Tibial artery (tissue), 4 donors: Measurements from ENCODE around the gene GAK.
A peak's percentile ranks its signal among the peaks of the same experiment; 100 is the strongest.

Experiments used
- DNase-seq, 2 donors: peaks; one replicate each; pipeline ENCODE4 v3.0.0-alpha.2; 2019
- H3K27ac ChIP-seq, 2 donors: fragments of 200-600 bp; sonication (generic) in 1 of 2; 1 replicate in 1 of 2; 2 replicates in 1 of 2; pipeline ENCODE4 v1.5.1; 2018 to 2019; ENCODE audit warnings: mild to moderate bottlenecking in 1 of 2
- H3K27me3 ChIP-seq, 2 donors: fragments of 200-600 bp; sonication (generic) in 1 of 2; one replicate each; pipeline versions ENCODE4 v1.5.1 to v1.6.0; 2016 to 2019
- H3K36me3 ChIP-seq, 3 donors: fragments of 200-600 bp; sonication (generic) in 2 of 3; one replicate each; pipeline ENCODE4 v1.5.1; 2016 to 2019; ENCODE audit warnings: mild to moderate bottlenecking in 2 of 3
- H3K4me1 ChIP-seq, 4 donors: fragments of 200-600 bp; sonication (generic) in 2 of 4; 1 replicate in 3 of 4; 2 replicates in 1 of 4; pipeline ENCODE4 v1.5.1; 2016 to 2019
- H3K4me3 ChIP-seq, 2 donors: fragments of 200-600 bp; sonication (generic) in 1 of 2; 1 replicate in 1 of 2; 2 replicates in 1 of 2; pipeline ENCODE4 v1.5.1; 2018 to 2019; ENCODE audit warnings: mild to moderate bottlenecking in 2 of 2
- H3K9me3 ChIP-seq, 3 donors: fragments of 200-600 bp; sonication (generic) in 1 of 3; one replicate each; pipeline ENCODE4 v1.5.1; 2016 to 2019
- intact Hi-C: fragments of 100-400 bp; cut with DNase I; formaldehyde crosslinking; loops from one replicate; pipeline ENCODE4 v1.15.0; 2023; ENCODE audit warnings: low total_unique reads
- TF ChIP-seq, protein P1 (sequence below), 2 experiments: fragments of 200-600 bp in 1 of 2; fragments of 450-650 bp in 1 of 2; IDR thresholded peaks; one replicate each; pipeline ENCODE4 v1.5.1; 2017 to 2019; ENCODE audit warnings: antibody characterized with exemption in 2 of 2, mild to moderate bottlenecking in 1 of 2, moderate library complexity in 1 of 2

The GAK gene

DNA sequence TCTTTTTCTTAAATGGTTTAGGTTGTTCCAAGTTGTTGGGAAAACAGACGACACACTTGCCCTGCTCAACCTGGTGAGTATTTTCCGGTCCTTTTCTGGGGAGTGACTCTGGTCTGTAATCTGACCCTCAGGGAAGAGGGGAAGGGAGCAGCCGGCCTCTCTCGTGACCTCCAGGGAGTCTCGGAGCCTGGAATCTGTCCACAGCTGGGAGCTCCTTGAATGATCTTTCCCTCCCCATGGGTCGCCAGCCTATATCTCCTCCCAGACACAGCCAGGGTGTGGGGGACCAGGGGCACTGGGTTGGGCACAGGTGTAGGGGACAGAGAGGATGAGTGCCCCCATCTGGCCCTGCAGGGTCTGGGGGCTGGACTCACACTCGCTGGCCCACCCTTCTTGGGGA lies 19.1 kb upstream of the GAK start:
- Histone ChIP-seq H3K9me3 (no peaks in the 10 kb centered on the region), H3K4me1 (peaks cover 0 to 4% (median 0%) of the 10 kb centered on the region in 4 donors), H3K27ac (no peak overlapping the region), H3K27me3 (no peaks in the 10 kb centered on the region), H3K36me3 (peaks cover 6 to 52% (median 37%) of the 10 kb centered on the region in 3 donors), H3K4me3 (no peak overlapping the region)
- intact Hi-C loops = no loop called here
- TF ChIP-seq, protein P1, sequence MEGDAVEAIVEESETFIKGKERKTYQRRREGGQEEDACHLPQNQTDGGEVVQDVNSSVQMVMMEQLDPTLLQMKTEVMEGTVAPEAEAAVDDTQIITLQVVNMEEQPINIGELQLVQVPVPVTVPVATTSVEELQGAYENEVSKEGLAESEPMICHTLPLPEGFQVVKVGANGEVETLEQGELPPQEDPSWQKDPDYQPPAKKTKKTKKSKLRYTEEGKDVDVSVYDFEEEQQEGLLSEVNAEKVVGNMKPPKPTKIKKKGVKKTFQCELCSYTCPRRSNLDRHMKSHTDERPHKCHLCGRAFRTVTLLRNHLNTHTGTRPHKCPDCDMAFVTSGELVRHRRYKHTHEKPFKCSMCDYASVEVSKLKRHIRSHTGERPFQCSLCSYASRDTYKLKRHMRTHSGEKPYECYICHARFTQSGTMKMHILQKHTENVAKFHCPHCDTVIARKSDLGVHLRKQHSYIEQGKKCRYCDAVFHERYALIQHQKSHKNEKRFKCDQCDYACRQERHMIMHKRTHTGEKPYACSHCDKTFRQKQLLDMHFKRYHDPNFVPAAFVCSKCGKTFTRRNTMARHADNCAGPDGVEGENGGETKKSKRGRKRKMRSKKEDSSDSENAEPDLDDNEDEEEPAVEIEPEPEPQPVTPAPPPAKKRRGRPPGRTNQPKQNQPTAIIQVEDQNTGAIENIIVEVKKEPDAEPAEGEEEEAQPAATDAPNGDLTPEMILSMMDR (IDR thresholded peaks at IDR 0.05) = no peak
- DNase-seq = no peak

DNA sequence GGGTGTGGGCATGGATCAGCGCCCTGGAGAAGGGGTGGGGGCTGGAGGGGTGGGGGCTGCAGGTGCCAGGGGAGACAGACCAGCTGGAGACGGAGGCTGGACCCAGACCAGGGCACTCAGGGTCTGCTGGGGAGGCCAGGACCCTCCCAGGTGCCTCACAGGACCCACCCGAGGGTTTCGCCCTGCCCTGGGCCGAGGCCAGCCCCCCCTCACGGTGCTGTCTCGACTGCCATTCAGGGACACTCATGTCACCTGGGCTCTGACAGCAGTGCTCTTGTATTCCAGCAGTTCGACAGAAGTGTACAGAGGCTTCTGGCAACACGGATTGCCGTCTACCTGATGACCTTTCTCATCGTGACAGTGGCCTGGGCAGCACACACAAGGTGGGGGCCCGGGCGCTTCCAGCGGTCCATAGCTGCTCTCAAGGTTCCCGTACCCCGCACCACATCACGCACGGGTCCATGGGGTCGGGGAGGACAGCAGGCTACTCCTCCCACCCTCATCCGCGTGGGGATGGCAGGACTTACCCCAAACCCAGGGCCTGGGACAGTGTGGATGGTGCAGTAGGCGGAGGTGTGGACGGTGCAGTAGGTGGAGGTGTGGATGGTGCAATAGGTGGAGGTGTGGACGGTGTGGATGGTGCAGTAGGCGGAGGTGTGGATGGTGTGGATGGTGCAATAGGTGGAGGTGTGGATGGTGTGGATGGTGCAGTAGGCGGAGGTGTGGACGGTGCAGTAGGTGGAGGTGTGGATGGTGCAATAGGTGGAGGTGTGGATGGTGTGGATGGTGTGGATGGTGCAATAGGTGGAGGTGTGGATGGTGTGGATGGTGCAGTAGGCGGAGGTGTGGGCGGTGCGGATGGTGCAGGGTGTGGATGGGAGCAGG lies 18.3 kb upstream of the GAK start:
- no peak overlapping the region for H3K27ac ChIP-seq
- no peak overlapping the region for H3K4me3 ChIP-seq
- no peaks in the 10 kb centered on the region for H3K27me3 ChIP-seq
- peaks cover 6 to 44% (median 31%) of the 10 kb centered on the region in 3 donors for H3K36me3 ChIP-seq
- TF ChIP-seq, protein P1 (IDR thresholded peaks at IDR 0.05) = no peak
- peaks cover 0 to 4% (median 0%) of the 10 kb centered on the region in 4 donors for H3K4me1 ChIP-seq
- peak; percentile 12 to 40 for DNase-seq
- intact Hi-C loops = no loop called here
- H3K9me3 ChIP-seq = no peaks in the 10 kb centered on the region

DNA sequence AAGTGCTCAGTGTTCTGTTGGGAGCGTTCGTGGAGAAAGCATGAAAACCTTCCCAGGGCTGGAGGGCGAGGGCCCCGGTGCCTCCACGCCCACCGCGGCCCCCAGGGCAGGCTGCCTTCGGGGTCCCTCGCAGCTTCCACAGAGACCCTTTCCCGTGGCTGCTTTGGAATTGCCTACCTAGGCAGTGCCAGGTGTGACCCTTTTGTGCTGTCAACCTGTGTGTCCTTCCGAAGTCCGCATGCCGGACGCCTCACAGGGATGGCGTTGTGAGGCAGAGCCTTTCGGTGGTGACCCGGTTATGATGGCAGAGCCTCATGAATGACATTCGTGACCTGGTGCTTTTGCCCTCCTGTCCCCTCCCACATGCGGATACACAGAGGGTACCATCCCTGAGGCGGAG lies 17.5 kb upstream of the GAK start:
- TF ChIP-seq, protein P1 (IDR thresholded peaks at IDR 0.05) = no peak
- Histone ChIP-seq H3K4me3 (no peak overlapping the region), H3K36me3 (peaks cover 6 to 36% (median 23%) of the 10 kb centered on the region in 3 donors), H3K27me3 (no peaks in the 10 kb centered on the region), H3K4me1 (peaks cover 0 to 4% (median 0%) of the 10 kb centered on the region in 4 donors), H3K9me3 (no peaks in the 10 kb centered on the region), H3K27ac (no peak overlapping the region)
- peak; percentile 15 to 39 for DNase-seq
- intact Hi-C loops = no loop called here

DNA sequence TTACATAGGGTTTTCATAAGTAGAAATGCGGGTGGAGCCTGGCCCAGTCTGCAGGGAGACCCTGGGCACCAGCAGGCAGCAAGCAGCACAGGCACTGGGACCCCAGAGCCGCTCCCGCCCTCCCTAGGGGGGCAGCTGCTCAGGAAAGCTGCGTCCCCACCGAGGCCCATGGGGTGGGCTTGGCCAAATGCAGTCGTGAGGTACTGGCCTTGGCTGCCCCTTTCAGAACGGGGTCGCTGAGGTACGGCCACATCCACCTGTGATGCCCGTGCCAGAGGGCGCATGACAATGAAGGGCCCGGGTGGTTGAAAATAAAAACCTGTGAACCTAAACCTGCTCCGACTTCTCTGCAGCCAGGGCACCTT lies 16.8 kb upstream of the GAK start:
- no peak overlapping the region for H3K4me3 ChIP-seq
- TF ChIP-seq, protein P1 (IDR thresholded peaks at IDR 0.05) = no peak
- H3K4me1 ChIP-seq = peaks cover 0 to 4% (median 0%) of the 10 kb centered on the region in 4 donors
- intact Hi-C loops = no loop called here
- no peaks in the 10 kb centered on the region for H3K9me3 ChIP-seq
- DNase-seq = peak in 1 of 2 donors; percentile 34
- H3K27ac ChIP-seq = no peak overlapping the region
- peaks cover 6 to 29% (median 19%) of the 10 kb centered on the region in 3 donors for H3K36me3 ChIP-seq
- no peaks in the 10 kb centered on the region for H3K27me3 ChIP-seq

DNA sequence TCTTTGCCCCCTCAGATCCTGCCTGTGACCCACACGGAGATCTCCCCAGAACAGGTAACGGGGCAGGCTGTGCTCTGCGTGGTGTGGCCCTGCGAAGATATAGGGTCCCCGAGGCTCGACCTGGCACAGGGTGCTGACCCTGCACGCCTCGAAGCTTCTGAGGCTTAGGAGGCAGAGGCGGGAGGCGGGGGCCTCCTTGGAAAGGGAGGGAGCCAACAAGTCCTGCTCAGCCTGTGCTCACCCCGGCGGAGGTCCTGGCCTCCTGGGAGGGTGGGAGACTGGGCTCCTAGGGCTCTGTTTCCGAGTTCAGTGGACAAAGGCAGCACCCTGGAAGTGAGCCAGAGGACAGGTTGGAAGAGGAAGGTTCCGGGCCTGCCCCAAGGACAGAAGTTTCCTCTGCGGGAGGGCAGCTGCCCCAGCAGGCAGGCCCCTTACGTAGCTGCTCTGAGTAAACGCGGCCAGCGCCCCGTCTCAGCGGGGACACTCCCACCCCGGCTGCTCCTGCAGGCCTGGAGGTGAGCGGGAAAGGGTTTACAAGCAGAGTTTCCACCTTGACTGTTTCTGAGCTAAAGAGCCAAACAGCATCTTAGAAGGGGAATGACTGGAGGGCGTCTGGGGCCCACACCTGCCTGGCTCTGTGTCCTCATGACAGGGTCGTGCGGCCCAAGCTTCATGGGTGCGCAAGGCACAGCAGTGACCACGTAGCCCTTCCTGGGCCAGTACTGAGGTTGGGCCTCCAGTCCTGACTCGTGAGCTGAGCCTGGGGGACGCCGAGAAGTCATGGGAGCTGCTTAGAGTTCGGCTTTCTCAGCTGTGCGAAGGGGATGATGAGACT lies 16.2 kb upstream of the GAK start:
- no peak overlapping the region for H3K27ac ChIP-seq
- H3K36me3 ChIP-seq = peaks cover 6 to 23% (median 13%) of the 10 kb centered on the region in 3 donors
- intact Hi-C loops = no loop called here

More for the DNA sequence above, 16.2 kb upstream of the GAK start:
- Histone ChIP-seq H3K27me3 (no peaks in the 10 kb centered on the region), H3K4me1 (peaks cover 0 to 4% (median 0%) of the 10 kb centered on the region in 4 donors), H3K4me3 (no peak overlapping the region), H3K9me3 (no peaks in the 10 kb centered on the region)
- DNase-seq = peak; percentile 11 to 59
- TF ChIP-seq, protein P1 (IDR thresholded peaks at IDR 0.05) = no peak
